ENCODE data around the gene DHPS.

DHPS gene

GRCh38 chr19:12675399-12675798, 6.3 kb downstream of the DHPS start:
- DNase-seq (ENCODE audit: low spot score), result no peak

GRCh38 chr19:12672744-12673143, 8.9 kb downstream of the DHPS start:
- DNase-seq (ENCODE audit: low spot score), result no peak

GRCh38 chr19:12670159-12670928, 11.3 kb downstream of the DHPS start:
- no peak for DNase-seq (ENCODE audit: low spot score)

- DNase-seq (ENCODE audit: low spot score), result peak; percentile 85
Observed at GRCh38 chr19:12669270-12670158, 12.2 kb downstream of the DHPS start.

GRCh38 chr19:12668932-12669269, 12.8 kb downstream of the DHPS start:
- DNase-seq (ENCODE audit: low spot score), result no peak

GRCh38 chr19:12668346-12668745, 13.3 kb downstream of the DHPS start:
- DNase-seq (ENCODE audit: low spot score), result no peak

- no peak for DNase-seq (ENCODE audit: low spot score)
Observed at GRCh38 chr19:12667731-12668302, 13.9 kb downstream of the DHPS start.

GRCh38 chr19:12666265-12667048, 15.2 kb downstream of the DHPS start, which contains the start of the genes MAN2B1 and WDR83:
Gene MAN2B1 (minus strand): TSS chr19:12666742. CDS start chr19:12666701, 41 bp downstream.
Gene WDR83 (plus strand): TSS chr19:12666807. CDS start chr19:12669791, 2,984 bp downstream.
- peak; percentile 74 for DNase-seq (ENCODE audit: low spot score)

- DNase-seq (ENCODE audit: low spot score), result no peak
Observed at GRCh38 chr19:12665671-12666264, 15.9 kb downstream of the DHPS start.

- no peak for DNase-seq (ENCODE audit: low spot score)
Observed at GRCh38 chr19:12665281-12665573, 16.5 kb downstream of the DHPS start.

GRCh38 chr19:12664406-12665280, 17.0 kb downstream of the DHPS start:
- DNase-seq (ENCODE audit: low spot score), result no peak

GRCh38 chr19:12660980-12661379, 20.7 kb downstream of the DHPS start:
- no peak for DNase-seq (ENCODE audit: low spot score)

- DNase-seq (ENCODE audit: low spot score), result no peak
Observed at GRCh38 chr19:12657966-12658365, 23.7 kb downstream of the DHPS start.

GRCh38 chr19:12656899-12657571, 24.6 kb downstream of the DHPS start:
- no peak for DNase-seq (ENCODE audit: low spot score)

GRCh38 chr19:12655546-12655945, 26.1 kb downstream of the DHPS start:
- DNase-seq (ENCODE audit: low spot score), result no peak

- no peak for DNase-seq (ENCODE audit: low spot score)
Observed at GRCh38 chr19:12652219-12652618, 29.5 kb downstream of the DHPS start.

- no peak for DNase-seq (ENCODE audit: low spot score)
Observed at GRCh38 chr19:12649941-12650340, 31.7 kb downstream of the DHPS start.

- DNase-seq (ENCODE audit: low spot score), result no peak
Observed at GRCh38 chr19:12648088-12648487, 33.6 kb downstream of the DHPS start.

GRCh38 chr19:12647490-12648071, 34.1 kb downstream of the DHPS start:
- DNase-seq (ENCODE audit: low spot score), result no peak
